Measurements from ENCODE around the gene PELI2.

Gene PELI2

DNA sequence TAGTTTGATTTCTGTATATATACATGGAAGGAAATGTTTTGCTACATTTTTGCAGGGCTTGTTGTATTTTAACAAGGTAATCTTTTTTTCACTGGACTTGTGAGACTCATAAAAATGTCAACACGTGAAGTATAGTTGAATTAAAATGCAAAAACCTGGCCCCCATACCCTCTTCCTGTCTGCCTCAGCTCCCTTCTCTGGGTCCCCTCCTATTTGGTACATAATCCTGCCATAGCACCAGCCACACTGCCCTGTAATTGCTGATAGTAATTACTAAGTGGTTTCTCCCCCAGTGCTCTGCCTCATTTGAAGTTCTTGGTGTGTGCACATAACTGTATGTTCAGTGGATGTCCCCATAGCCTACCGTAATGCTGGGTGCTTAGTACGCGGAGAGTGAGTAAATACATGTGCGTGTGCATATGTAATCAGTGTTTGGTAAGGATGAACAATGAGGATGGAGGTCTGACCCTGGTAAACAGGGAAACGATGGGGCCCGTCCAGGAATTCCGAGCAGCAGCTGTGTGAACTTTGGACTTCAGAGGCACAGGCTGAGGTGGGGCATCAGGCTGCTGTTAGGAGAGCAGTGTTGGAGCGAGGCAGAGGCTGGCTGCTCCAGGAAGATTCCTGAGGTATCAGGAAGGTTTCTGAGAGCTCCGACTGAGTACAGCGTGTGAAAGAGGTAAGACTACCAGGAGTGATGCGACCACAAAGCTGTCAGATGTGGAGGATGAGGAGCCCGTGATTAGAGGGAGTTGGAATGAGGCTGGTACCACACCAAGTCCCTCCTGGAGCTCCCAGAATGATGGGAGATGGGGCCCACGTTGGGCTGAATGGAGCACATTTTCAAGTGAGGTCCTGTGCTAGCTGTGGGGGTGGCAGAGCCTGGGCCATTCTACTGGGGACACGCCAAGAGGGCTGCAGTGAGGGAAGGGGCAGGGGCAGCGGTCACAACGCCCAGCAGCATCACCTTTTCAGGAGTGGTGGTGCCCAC, 106.8 kb downstream of the PELI2 start:
- no peak for DNase-seq (ENCODE audit: low read depth in 1 of 2, low spot score in 1 of 2)

- no peak for DNase-seq (ENCODE audit: low read depth in 1 of 2, low spot score in 1 of 2)
Observed at GRCh38 chr14:56235388-56235787, 117.2 kb downstream of the PELI2 start.

DNA sequence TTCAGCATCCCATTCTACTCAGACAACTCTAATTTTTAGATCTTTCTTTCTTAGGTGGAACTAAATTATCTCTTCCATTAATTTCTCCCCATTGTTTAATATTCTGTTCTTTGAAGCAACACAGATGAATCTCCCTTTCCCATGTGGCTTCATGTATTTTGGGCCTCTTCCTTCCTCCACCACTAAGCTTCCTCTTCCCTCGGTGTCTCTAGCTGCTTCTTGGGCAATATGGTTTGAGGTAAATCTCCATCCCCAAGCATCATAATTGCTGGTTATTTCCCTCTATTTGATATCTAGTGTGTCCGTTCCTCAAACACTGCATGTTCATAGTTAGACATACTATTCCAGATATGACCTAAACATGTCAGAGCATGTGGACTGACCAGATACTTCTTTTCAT, 119.2 kb downstream of the PELI2 start:
- DNase-seq (ENCODE audit: low read depth in 1 of 2, low spot score in 1 of 2): no peak

DNA sequence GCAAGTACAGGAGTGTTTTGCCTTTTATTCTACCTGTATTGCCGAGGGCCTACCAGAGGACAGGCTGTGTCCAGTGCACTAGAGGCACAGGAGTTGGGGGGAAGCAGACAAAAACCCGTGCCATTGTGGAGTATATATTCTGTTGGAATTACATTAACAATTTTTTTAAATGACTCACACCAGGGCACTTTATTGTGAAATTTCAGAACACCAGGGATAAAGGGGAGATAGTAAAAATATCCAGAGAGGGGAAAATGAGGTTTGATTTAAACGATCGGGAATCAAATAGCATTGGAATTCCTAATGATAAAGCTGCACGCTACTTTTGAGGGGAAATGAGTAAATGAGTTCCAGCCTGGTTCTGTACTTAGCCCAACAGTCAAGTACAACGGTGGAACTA, 123.2 kb downstream of the PELI2 start:
- DNase-seq (ENCODE audit: low read depth in 1 of 2, low spot score in 1 of 2): no peak

GRCh38 chr14:56243110-56243509, 124.9 kb downstream of the PELI2 start:
- DNase-seq (ENCODE audit: low read depth in 1 of 2, low spot score in 1 of 2): no peak

DNA sequence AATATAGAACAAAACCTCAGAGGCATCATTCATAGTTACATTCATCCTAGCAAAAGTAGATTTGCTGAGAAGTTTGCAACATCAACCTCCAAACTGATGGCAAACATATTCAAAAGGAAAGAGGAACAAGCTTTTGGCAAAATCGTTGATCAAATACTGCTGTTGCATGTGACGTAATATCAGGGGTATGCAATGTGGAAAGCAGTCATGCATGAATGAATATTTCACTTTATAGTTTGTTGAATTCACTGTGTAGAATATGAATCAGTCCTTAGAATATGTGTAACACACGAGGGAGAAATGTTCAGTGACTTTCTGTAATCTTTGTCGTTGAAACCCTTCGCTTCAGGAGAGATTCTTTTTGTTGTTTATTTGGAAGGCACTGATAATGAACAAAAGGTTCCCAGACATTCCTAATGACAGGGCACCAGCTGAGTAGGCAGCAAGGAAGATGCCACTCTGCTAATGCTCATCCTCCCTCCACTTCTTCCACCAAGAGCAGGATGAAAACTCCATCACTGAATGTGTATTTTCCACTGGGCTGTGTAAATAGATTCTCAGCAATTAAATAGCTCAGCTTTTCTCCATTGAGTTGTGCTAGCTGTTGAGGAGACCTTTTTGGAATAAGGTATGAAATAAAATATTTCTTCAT, 126.1 kb downstream of the PELI2 start:
- DNase-seq (ENCODE audit: low read depth in 1 of 2, low spot score in 1 of 2): no peak

GRCh38 chr14:56247495-56248200, 129.4 kb downstream of the PELI2 start:
- DNase-seq (ENCODE audit: low read depth in 1 of 2, low spot score in 1 of 2): no peak

DNA sequence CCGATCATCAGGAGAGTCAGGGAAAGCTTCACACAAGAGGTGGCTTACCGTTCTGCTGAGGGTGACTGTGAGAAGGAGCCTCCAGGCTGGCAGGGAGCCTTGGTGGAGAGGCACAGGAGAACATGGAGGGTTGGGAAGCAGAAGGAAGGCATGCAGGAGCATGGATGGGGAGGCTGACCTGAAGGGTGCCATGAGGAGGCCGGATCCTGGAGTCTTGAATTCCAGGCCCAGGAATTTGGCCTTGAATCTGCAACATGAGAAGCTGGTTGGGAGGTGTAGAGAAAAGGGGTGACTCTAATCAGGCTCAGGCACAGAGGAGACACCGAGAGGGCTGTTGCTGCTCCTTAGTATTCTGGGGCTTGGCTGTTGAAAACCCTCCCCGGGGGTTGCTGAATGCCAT, 130.2 kb downstream of the PELI2 start:
- no peak for DNase-seq (ENCODE audit: low read depth in 1 of 2, low spot score in 1 of 2)

DNA sequence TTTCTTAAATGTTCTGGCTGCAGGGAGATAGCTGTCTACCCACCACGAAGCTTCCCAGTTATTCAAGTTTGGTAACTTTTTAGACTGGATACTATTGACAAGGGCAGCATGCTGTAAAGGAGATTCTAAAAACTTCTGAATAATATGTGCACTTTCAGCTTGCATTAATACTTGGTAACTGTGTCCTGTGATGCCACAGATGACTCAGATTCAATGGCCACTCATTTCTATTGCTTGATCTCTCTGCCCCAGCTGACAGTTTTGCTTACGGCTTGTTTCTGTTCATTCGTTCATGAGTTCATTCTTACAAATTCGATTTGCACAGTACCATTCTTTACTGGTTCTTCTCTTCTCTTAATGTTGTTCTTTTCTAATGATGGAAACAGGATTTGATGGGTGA, 142.8 kb downstream of the PELI2 start:
- no peak for DNase-seq (ENCODE audit: low read depth in 1 of 2, low spot score in 1 of 2)

DNA sequence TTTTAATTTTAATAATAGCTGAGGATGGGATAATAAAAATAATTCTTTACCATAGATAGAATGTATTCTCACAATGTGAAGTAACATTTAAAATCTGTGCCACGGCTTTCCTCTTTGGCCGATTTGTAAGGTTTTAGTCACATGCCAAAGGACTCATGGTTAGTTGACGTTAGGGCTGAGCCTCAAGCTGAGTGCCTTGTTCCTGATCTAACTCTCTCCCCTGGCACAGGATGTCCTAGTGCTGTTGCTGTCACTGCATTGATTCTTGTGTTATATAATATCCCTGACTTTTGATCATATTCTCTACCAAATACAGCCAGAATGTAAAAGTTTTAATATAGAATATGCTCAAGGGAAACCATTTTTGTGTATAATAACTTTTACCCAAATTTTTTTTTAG, 144.3 kb downstream of the PELI2 start:
- DNase-seq (ENCODE audit: low read depth in 1 of 2, low spot score in 1 of 2): no peak

DNA sequence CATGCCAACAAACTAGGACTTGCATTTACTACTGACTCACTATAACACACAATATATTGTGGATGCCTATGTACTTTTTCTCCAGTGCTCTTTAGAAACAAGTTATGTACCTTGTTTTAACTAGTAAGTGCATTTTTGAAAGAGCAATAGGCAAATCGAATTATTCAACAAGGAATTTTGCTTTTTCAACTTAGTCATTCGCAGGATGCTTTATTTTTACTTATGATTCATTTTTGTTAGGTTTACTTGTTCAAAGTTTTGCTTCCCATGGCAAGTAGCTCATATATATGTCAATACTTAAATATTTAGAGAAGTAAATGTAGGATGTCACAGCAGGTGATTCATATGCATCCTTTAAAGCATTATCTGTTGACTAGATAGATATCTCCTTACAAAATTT, 149.8 kb downstream of the PELI2 start:
- no peak for DNase-seq (ENCODE audit: low read depth in 1 of 2, low spot score in 1 of 2)

DNA sequence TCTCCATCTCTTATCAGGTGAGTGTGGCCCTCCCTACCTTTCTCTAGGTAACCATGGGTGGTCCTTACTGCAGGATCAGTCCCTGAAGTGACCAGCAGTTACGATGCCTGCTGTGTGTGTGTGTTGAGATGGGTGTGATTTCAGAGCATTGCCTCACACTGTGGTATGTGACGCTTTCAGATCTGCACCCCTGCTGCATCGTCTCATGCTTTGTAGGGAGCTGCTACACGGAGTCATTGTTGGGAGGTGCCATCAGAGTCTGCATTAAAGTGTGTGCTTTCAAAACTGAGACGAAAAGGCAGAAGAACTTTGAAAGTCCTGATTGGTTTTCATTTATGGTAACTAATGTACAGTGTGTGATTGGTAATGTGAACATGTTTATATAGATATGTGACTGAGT, 150.5 kb downstream of the PELI2 start:
- no peak for DNase-seq (ENCODE audit: low read depth in 1 of 2, low spot score in 1 of 2)

GRCh38 chr14:56270921-56271320, 152.7 kb downstream of the PELI2 start:
- DNase-seq (ENCODE audit: low read depth in 1 of 2, low spot score in 1 of 2): no peak

DNA sequence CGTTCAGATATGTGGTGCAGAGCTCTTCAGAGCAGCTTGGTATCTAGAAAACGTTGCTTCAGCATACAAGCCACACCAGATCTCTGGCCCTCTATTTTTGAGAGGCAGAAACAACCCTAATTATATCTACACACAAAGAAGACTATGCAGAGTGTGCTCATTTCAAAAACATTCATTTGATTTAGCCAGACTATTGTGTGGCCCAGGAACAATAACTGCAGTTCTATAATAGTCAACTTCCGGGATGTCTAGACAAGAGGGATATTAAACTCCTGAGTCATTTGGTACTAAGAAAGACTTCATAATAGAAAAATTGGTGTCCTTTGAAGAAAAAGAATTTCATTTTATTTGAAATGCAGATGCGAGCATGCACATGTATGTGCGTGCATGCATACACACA, 153.8 kb downstream of the PELI2 start:
- no peak for DNase-seq (ENCODE audit: low read depth in 1 of 2, low spot score in 1 of 2)

DNA sequence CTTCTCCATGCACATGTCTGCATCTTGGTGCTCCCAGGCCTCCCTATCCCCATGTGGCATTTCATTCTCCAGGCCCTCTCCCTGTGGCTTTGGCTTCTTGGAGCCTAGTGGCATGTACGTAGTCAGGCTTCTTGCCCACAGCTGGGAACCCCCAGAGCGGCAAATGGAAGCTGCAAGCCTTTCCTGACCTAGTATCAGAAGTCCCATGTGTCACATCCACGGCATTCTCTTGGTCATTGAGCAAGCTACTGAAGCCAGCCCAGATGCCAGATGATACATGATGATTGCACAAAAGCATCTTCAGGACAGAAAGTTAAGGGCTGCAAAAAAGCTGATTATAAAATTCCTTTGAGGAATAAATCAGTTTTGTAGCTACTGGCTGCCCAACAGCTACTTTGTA, 154.9 kb downstream of the PELI2 start:
- DNase-seq (ENCODE audit: low read depth in 1 of 2, low spot score in 1 of 2): no peak

GRCh38 chr14:56273951-56274350, 155.7 kb downstream of the PELI2 start:
- DNase-seq (ENCODE audit: low read depth in 1 of 2, low spot score in 1 of 2): no peak

GRCh38 chr14:56274556-56274955, 156.3 kb downstream of the PELI2 start:
- no peak for DNase-seq (ENCODE audit: low read depth in 1 of 2, low spot score in 1 of 2)

DNA sequence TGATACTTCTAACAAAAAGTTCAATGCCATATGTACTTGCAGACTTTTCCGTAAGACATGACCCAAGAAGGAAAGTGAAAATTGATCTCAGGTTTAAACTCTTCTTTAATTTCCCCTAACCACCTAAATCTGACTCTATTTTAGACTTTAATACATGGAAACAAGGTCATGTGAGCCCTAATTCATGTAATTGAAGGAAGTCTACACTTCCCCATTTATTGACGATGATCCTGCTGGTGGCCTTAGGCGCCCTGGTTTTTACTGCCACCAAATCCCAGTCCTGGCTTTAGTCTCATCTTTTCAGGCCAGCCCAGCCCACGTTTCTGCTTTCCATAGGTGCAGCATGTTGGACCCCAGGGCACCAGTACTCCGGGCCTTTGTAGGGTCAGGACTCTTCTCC, 157.9 kb downstream of the PELI2 start:
- no peak for DNase-seq (ENCODE audit: low read depth in 1 of 2, low spot score in 1 of 2)

GRCh38 chr14:56278383-56278782, 160.2 kb downstream of the PELI2 start:
- DNase-seq (ENCODE audit: low read depth in 1 of 2, low spot score in 1 of 2): no peak

DNA sequence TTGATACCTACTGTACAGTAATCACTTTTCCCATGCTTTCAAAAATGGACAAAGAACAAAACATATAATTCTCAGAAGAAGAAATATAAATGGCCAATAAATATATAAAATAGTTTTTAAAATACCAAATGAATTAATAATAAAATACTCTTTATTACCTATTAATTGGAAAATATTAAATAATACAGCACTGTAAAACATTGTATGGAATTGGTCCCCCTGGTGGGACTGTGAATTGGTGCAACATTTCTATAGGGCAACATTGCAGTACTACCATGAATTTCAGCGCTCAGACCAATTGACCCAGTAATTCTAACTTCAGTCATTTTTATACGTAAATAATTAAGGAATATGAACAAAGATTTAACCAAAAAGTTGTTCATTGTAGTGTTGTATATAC, 162.6 kb downstream of the PELI2 start:
- DNase-seq (ENCODE audit: low read depth in 1 of 2, low spot score in 1 of 2): no peak

DNA sequence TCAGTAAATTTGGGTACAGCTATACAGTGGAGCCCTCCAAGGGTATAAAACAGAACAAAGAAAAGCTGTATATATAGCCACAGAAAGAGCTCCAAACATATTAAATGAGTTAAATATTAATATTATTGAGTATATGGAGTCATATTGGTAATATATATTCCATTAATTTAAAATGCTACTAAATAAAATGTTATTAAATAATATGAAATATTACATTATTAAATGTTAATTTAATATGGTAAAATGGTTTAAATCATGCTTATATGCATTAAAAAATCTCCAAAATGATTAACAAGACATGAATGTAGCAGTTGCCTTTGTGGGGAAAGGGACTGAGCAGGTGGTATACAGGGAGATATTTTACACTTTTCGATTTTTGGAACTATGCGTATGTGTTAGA, 164.0 kb downstream of the PELI2 start:
- no peak for DNase-seq (ENCODE audit: low read depth in 1 of 2, low spot score in 1 of 2)

DNA sequence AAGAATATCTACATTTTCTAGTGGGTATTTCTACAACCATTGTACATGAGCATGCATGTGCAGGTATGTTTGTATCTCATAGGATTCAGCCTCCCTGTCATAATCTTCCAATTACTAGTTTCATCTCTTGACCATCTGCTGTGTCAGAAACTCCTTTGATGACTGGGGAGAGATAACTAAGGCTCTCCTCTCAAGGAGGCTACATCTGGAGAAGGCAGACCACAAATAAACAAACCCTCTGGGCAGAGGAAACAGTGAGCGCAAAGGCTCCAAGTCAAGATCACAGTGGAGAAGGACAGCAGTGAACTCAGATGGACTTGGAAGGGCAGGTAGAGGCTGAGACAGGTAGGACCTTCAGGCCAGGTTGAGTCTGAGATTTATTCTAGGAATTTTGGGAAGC, 166.4 kb downstream of the PELI2 start:
- DNase-seq (ENCODE audit: low read depth in 1 of 2, low spot score in 1 of 2): no peak
